ENCODE results near the gene ZNF442. TPM values are rescaled to one million over a fixed set of nuclear protein-coding genes. Genes with fewer than 3 reads are reported as not detected.
"Not testable (repeated sequence)": the region's sequence is repeated elsewhere in the genome, so short reads cannot be mapped to it uniquely, and the experiment has no call there.

Gene ZNF442
- total and polyA plus RNA-seq, 9 donors = 2.4 to 18.9 (median 7.8) TPM

- H3K4me1 ChIP-seq (ENCODE audit: insufficient read depth) = no peaks in the 10 kb centered on the region
- no peak for DNase-seq
- peaks cover 0 to 7% of the 10 kb centered on the region in 2 donors for H3K9me3 ChIP-seq
- no peak overlapping the region for H3K4me3 ChIP-seq
- intact Hi-C loops (cut with DNase I) = no loop called here
- no peaks in the 10 kb centered on the region for H3K27me3 ChIP-seq
- no peak for TF ChIP-seq EP300 (IDR thresholded peaks at IDR 0.05)
- no peak for TF ChIP-seq CTCF (IDR thresholded peaks at IDR 0.05)
- no peak for TF ChIP-seq POLR2A (IDR thresholded peaks at IDR 0.05)
- no peak overlapping the region for H3K27ac ChIP-seq
- H3K36me3 ChIP-seq = no peaks in the 10 kb centered on the region
- WGBS, 3 donors = 73 to 91% (median 90%) methylated on average over 2 of the region's 2 CpGs
These were observed 14.9 kb upstream of the ZNF442 start for GRCh38 chr19:12380444-12380737.

- Histone ChIP-seq H3K4me1 (ENCODE audit: insufficient read depth) (no peaks in the 10 kb centered on the region), H3K27me3 (no peaks in the 10 kb centered on the region), H3K27ac (no peak overlapping the region), H3K9me3 (peaks cover 0 to 7% of the 10 kb centered on the region in 2 donors), H3K36me3 (no peaks in the 10 kb centered on the region), H3K4me3 (no peak overlapping the region)
- no peak for DNase-seq
- 84 to 88% (median 87%) methylated on average over 5 of the region's 5 CpGs for WGBS, 3 donors
- no peak for TF ChIP-seq POLR2A (IDR thresholded peaks at IDR 0.05)
- TF ChIP-seq EP300 (IDR thresholded peaks at IDR 0.05) = no peak
- no peak for TF ChIP-seq CTCF (IDR thresholded peaks at IDR 0.05)
- intact Hi-C loops (cut with DNase I) = no loop called here
These were observed 14.4 kb upstream of the ZNF442 start for GRCh38 chr19:12379732-12380443.

- WGBS, 3 donors = 92 to 100% (median 94%) methylated on average over 1 of the region's 1 CpG
- no peak for DNase-seq
- Histone ChIP-seq H3K4me3 (no peak overlapping the region), H3K27ac (no peak overlapping the region), H3K4me1 (ENCODE audit: insufficient read depth) (no peaks in the 10 kb centered on the region), H3K9me3 (no peaks in the 10 kb centered on the region), H3K27me3 (no peaks in the 10 kb centered on the region), H3K36me3 (no peaks in the 10 kb centered on the region)
- TF ChIP-seq EP300 (IDR thresholded peaks at IDR 0.05) (no peak), CTCF (IDR thresholded peaks at IDR 0.05) (no peak), POLR2A (IDR thresholded peaks at IDR 0.05) (no peak)
- intact Hi-C loops (cut with DNase I) = no loop called here
These were observed 8.5 kb upstream of the ZNF442 start for GRCh38 chr19:12374026-12374425.

- WGBS, 3 donors = 2 to 3% (median 3%) methylated on average over 25 to 28 of the region's 28 CpGs
- no peaks in the 10 kb centered on the region for H3K36me3 ChIP-seq
- H3K27me3 ChIP-seq = no peaks in the 10 kb centered on the region
- no peaks in the 10 kb centered on the region for H3K9me3 ChIP-seq
- intact Hi-C loops (cut with DNase I) = loop anchor here in 1 of 4 donors (5.0 kb wide), 1 partner anchor 72 kb away; the partner anchor contains the start of gene ZNF44
- H3K4me1 ChIP-seq (ENCODE audit: insufficient read depth) = peaks cover 8% of the 10 kb centered on the region
- TF ChIP-seq POLR2A (IDR thresholded peaks at IDR 0.05) (no peak), EP300 (IDR thresholded peaks at IDR 0.05) (no peak), CTCF (IDR thresholded peaks at IDR 0.05) (no peak)
- H3K27ac ChIP-seq = peak overlapping the region; percentile 58 to 95
- peak; percentile 23 to 47 (median 35) for DNase-seq
- H3K4me3 ChIP-seq = peak overlapping the region; percentile 69
These were observed 870 bp downstream of the ZNF442 start for GRCh38 chr19:12364391-12365235.

GRCh38 chr19:12362236-12362635 lies 3.2 kb downstream of the ZNF442 start:
- H3K36me3 ChIP-seq; H3K9me3 ChIP-seq; H3K27ac ChIP-seq; intact Hi-C loops (cut with DNase I); H3K27me3 ChIP-seq; H3K4me3 ChIP-seq: not testable (repeated sequence)
- peaks cover 12% of the 10 kb centered on the region for H3K4me1 ChIP-seq (ENCODE audit: insufficient read depth)
- DNase-seq = peak in 2 of 5 donors; percentile 26 to 35
- 94 to 100% (median 98%) methylated on average over 19 to 30 of the region's 30 CpGs for WGBS, 3 donors
